ENCODE measurements around the gene RPUSD1. TPM values are rescaled to one million over a fixed set of nuclear protein-coding genes. Genes with fewer than 3 reads are reported as not detected.

The RPUSD1 gene
- total RNA-seq, 1 donor from 2014 or later, result 36.8 TPM

GRCh38 chr16:772959-773358 is 15.2 kb downstream of the RPUSD1 start:
- H3K36me3 Mint-ChIP-seq (ENCODE audit: low read depth), result no peaks in the 10 kb centered on the region
- TF ChIP-seq CTCF (conservative IDR thresholded peaks at IDR 0.05), result no peak
- no peak overlapping the region for H3K4me3 Mint-ChIP-seq
- no peaks in the 10 kb centered on the region for H3K4me1 Mint-ChIP-seq
- H3K27ac Mint-ChIP-seq (ENCODE audit: unreplicated experiment), result no peak overlapping the region
- no peaks in the 10 kb centered on the region for H3K9me3 Mint-ChIP-seq
- H3K27me3 Mint-ChIP-seq (ENCODE audit: low read depth), result no peaks in the 10 kb centered on the region
- no peak for DNase-seq (ENCODE audit: low read depth, low spot score)

GRCh38 chr16:770411-770810 is 17.8 kb downstream of the RPUSD1 start:
- no peak for TF ChIP-seq CTCF (conservative IDR thresholded peaks at IDR 0.05)
- Mint-ChIP-seq H3K36me3 (ENCODE audit: low read depth) (no peaks in the 10 kb centered on the region), H3K4me1 (no peaks in the 10 kb centered on the region), H3K9me3 (no peaks in the 10 kb centered on the region), H3K27me3 (ENCODE audit: low read depth) (no peaks in the 10 kb centered on the region), H3K27ac (ENCODE audit: unreplicated experiment) (no peak overlapping the region), H3K4me3 (no peak overlapping the region)
- no peak for DNase-seq (ENCODE audit: low read depth, low spot score)

GRCh38 chr16:769934-770333 is 18.2 kb downstream of the RPUSD1 start:
- no peaks in the 10 kb centered on the region for H3K36me3 Mint-ChIP-seq (ENCODE audit: low read depth)
- H3K27ac Mint-ChIP-seq (ENCODE audit: unreplicated experiment), result no peak overlapping the region
- DNase-seq (ENCODE audit: low read depth, low spot score), result no peak
- H3K4me3 Mint-ChIP-seq, result no peak overlapping the region
- H3K27me3 Mint-ChIP-seq (ENCODE audit: low read depth), result no peaks in the 10 kb centered on the region
- no peaks in the 10 kb centered on the region for H3K9me3 Mint-ChIP-seq
- TF ChIP-seq CTCF (conservative IDR thresholded peaks at IDR 0.05), result no peak
- no peaks in the 10 kb centered on the region for H3K4me1 Mint-ChIP-seq

- Mint-ChIP-seq H3K4me1 (no peaks in the 10 kb centered on the region), H3K4me3 (no peak overlapping the region), H3K27ac (ENCODE audit: unreplicated experiment) (no peak overlapping the region), H3K36me3 (ENCODE audit: low read depth) (no peaks in the 10 kb centered on the region), H3K27me3 (ENCODE audit: low read depth) (no peaks in the 10 kb centered on the region), H3K9me3 (no peaks in the 10 kb centered on the region)
- TF ChIP-seq CTCF (conservative IDR thresholded peaks at IDR 0.05), result no peak
- no peak for DNase-seq (ENCODE audit: low read depth, low spot score)
Measured at GRCh38 chr16:769184-769784, 18.9 kb downstream of the RPUSD1 start.

- no peak for TF ChIP-seq CTCF (conservative IDR thresholded peaks at IDR 0.05)
- Mint-ChIP-seq H3K27me3 (ENCODE audit: low read depth) (no peaks in the 10 kb centered on the region), H3K9me3 (no peaks in the 10 kb centered on the region), H3K27ac (ENCODE audit: unreplicated experiment) (no peak overlapping the region), H3K36me3 (ENCODE audit: low read depth) (no peaks in the 10 kb centered on the region), H3K4me3 (no peak overlapping the region), H3K4me1 (no peaks in the 10 kb centered on the region)
- no peak for DNase-seq (ENCODE audit: low read depth, low spot score)
Measured at GRCh38 chr16:768428-768827, 19.8 kb downstream of the RPUSD1 start.
